Measurements from ENCODE around the gene IL18.
A peak's percentile ranks its signal among the peaks of the same experiment; 100 is the strongest.

IL18 gene

DNA sequence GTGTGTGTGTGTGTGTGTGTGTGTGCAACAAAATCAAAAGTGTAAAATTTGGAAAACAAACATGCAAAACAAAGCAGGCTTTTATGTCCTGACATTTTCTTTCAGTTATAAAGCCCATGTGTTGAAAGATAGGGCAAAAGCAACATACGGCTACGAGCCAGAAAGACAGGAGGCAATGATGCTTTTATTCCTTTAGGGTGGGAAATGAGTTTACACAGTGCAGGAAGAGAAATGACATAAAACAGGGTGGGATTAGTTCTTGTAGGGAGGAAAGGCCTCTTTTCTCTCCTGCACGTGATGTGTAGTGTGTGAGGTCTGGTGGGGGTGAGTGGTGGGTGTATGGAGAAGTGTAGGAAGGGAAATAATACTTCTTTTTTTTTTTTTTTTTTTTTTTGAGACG, 29.4 kb downstream of the IL18 start:
- ATAC-seq (ENCODE audit: insufficient read depth, low read depth) (no peak), DNase-seq (no peak)
- no peaks in the 10 kb centered on the region for H3K27me3 ChIP-seq (ENCODE audit: insufficient read depth, low read length, poor library complexity)
- no peaks in the 10 kb centered on the region for H3K9me3 ChIP-seq (ENCODE audit: insufficient read depth, low read length, severe bottlenecking)
- no peak overlapping the region for H3K27ac ChIP-seq (ENCODE audit: low read length)
- H3K4me2 ChIP-seq (ENCODE audit: insufficient read depth, low read length), result no peak overlapping the region
- H3K79me2 ChIP-seq (ENCODE audit: insufficient read depth, low read length), result no peaks in the 10 kb centered on the region
- H3K36me3 ChIP-seq (ENCODE audit: insufficient read depth, low read length), result no peaks in the 10 kb centered on the region
- H3K4me3 ChIP-seq (ENCODE audit: low read depth in 1 of 2, low read length in 2 of 2), result no peak overlapping the region
- H4K20me1 ChIP-seq (ENCODE audit: insufficient read depth, low read length), result no peaks in the 10 kb centered on the region
- TF ChIP-seq EZH2 (IDR thresholded peaks at IDR 0.05; ENCODE audit: borderline replicate concordance, low read depth, low read length, severe bottlenecking), result no peak
- no peak overlapping the region for H3K9ac ChIP-seq (ENCODE audit: low read depth, low read length)
- H3K4me1 ChIP-seq (ENCODE audit: insufficient read depth, low read length), result no peaks in the 10 kb centered on the region
- H2AFZ ChIP-seq (ENCODE audit: low read depth, low read length), result no peak overlapping the region

DNA sequence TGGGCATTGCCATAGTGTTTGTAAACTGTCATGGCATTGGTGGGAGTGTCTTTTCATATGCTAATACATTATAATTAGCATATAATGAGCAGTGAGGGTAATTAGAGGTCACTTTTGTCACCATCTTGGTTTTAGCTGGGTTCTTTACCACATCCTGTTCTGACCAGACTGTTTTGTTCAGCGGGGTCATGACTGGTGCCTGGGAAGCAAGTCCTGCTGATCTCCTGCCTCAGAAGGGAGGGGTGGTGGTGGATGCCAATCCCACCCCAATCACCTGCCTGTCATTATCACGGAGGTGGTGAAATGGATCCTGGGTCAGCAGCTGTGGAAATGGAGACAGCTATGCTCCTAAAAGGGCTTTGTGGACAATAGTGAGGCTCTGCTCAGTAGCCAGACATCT, 31.2 kb downstream of the IL18 start:
- no peaks in the 10 kb centered on the region for H3K79me2 ChIP-seq (ENCODE audit: insufficient read depth, low read length)
- no peak overlapping the region for H3K4me2 ChIP-seq (ENCODE audit: insufficient read depth, low read length)
- no peak for ATAC-seq (ENCODE audit: insufficient read depth, low read depth)

DNA sequence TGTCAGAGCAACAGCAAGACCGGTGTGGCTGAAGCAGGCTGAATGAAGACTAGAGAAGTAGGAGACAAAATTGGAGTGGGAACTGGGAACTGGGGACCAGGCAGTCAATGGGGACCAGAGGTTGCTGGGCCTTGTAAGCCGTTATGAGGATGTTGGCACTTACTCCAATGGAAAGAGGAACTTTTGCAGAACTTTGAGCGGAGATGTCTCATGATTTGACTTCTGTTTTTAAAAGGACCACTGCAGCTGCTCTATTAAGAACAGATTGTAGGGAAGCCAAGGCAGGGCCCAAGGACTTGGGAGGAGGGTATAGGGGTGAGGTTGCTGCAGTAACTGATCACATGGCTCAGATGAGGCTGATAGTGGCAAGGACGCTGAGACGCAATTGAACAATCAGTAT, 34.2 kb downstream of the IL18 start:
- no peak for DNase-seq
- ATAC-seq (ENCODE audit: insufficient read depth, low read depth), result no peak
- no peak overlapping the region for H3K4me2 ChIP-seq (ENCODE audit: insufficient read depth, low read length)

More for the DNA sequence above, 31.2 kb downstream of the IL18 start:
- Histone ChIP-seq H3K9ac (ENCODE audit: low read depth, low read length) (no peak overlapping the region), H3K4me1 (ENCODE audit: insufficient read depth, low read length) (no peaks in the 10 kb centered on the region), H3K27ac (ENCODE audit: low read length) (no peak overlapping the region), H3K36me3 (ENCODE audit: insufficient read depth, low read length) (no peaks in the 10 kb centered on the region), H4K20me1 (ENCODE audit: insufficient read depth, low read length) (no peaks in the 10 kb centered on the region), H3K27me3 (ENCODE audit: insufficient read depth, low read length, poor library complexity) (no peaks in the 10 kb centered on the region), H3K9me3 (ENCODE audit: insufficient read depth, low read length, severe bottlenecking) (no peaks in the 10 kb centered on the region), H3K4me3 (ENCODE audit: low read depth in 1 of 2, low read length in 2 of 2) (no peak overlapping the region), H2AFZ (ENCODE audit: low read depth, low read length) (no peak overlapping the region)
- no peak for DNase-seq
- TF ChIP-seq EZH2 (IDR thresholded peaks at IDR 0.05; ENCODE audit: borderline replicate concordance, low read depth, low read length, severe bottlenecking), result no peak
- TF ChIP-seq, protein P1, sequence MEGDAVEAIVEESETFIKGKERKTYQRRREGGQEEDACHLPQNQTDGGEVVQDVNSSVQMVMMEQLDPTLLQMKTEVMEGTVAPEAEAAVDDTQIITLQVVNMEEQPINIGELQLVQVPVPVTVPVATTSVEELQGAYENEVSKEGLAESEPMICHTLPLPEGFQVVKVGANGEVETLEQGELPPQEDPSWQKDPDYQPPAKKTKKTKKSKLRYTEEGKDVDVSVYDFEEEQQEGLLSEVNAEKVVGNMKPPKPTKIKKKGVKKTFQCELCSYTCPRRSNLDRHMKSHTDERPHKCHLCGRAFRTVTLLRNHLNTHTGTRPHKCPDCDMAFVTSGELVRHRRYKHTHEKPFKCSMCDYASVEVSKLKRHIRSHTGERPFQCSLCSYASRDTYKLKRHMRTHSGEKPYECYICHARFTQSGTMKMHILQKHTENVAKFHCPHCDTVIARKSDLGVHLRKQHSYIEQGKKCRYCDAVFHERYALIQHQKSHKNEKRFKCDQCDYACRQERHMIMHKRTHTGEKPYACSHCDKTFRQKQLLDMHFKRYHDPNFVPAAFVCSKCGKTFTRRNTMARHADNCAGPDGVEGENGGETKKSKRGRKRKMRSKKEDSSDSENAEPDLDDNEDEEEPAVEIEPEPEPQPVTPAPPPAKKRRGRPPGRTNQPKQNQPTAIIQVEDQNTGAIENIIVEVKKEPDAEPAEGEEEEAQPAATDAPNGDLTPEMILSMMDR (IDR thresholded peaks at IDR 0.05; ENCODE audit: borderline replicate concordance, extremely low read depth, low read length, poor library complexity, severe bottlenecking), result no peak

DNA sequence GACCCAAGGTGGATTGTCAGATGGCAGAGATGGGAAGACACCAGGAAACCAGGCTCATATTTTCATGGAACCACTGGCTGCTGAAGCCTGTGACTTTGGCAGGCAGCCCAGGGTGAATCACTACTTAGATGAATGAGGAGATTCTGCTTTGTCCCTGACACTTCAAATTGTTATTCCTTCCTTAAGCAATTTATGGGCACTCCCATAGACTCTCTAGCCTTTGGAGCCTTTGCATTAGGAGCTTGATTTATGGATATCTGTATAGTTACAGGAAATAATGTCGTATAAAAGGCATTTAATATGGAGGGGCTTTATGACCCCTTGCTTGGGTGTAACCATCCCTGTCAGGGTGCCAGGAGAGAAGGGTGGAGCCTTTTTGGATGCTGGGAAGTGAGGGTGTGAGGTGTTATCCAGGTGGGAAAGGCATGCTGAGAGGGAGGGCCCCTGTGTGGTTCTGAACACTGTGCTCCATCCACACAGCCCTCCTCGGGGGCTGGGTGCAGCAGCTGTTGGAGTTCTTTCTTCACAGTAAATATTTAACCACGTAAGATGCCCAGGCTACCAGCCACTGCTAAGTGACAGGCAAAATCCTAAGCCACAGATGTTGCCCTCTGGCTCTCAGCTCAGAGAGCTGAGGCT, 35.3 kb downstream of the IL18 start:
- ATAC-seq (ENCODE audit: insufficient read depth, low read depth) (peak; percentile 29; the same call in 1 of the 3 replicates), DNase-seq (no peak)
- TF ChIP-seq EZH2 (IDR thresholded peaks at IDR 0.05; ENCODE audit: borderline replicate concordance, low read depth, low read length, severe bottlenecking), result no peak
- TF ChIP-seq, protein P1 (IDR thresholded peaks at IDR 0.05; ENCODE audit: borderline replicate concordance, extremely low read depth, low read length, poor library complexity, severe bottlenecking), result no peak
- Histone ChIP-seq H3K4me3 (ENCODE audit: low read depth in 1 of 2, low read length in 2 of 2) (no peak overlapping the region), H3K36me3 (ENCODE audit: insufficient read depth, low read length) (no peaks in the 10 kb centered on the region), H3K9ac (ENCODE audit: low read depth, low read length) (no peak overlapping the region), H3K27ac (ENCODE audit: low read length) (no peak overlapping the region), H2AFZ (ENCODE audit: low read depth, low read length) (no peak overlapping the region), H3K79me2 (ENCODE audit: insufficient read depth, low read length) (no peaks in the 10 kb centered on the region), H3K27me3 (ENCODE audit: insufficient read depth, low read length, poor library complexity) (no peaks in the 10 kb centered on the region), H3K9me3 (ENCODE audit: insufficient read depth, low read length, severe bottlenecking) (no peaks in the 10 kb centered on the region), H4K20me1 (ENCODE audit: insufficient read depth, low read length) (no peaks in the 10 kb centered on the region), H3K4me2 (ENCODE audit: insufficient read depth, low read length) (no peak overlapping the region), H3K4me1 (ENCODE audit: insufficient read depth, low read length) (no peaks in the 10 kb centered on the region)

More for the DNA sequence above, 34.2 kb downstream of the IL18 start:
- H3K9me3 ChIP-seq (ENCODE audit: insufficient read depth, low read length, severe bottlenecking), result no peaks in the 10 kb centered on the region
- no peak overlapping the region for H3K9ac ChIP-seq (ENCODE audit: low read depth, low read length)
- H3K4me1 ChIP-seq (ENCODE audit: insufficient read depth, low read length), result no peaks in the 10 kb centered on the region
- H3K27me3 ChIP-seq (ENCODE audit: insufficient read depth, low read length, poor library complexity), result no peaks in the 10 kb centered on the region
- H3K79me2 ChIP-seq (ENCODE audit: insufficient read depth, low read length), result no peaks in the 10 kb centered on the region
- H3K36me3 ChIP-seq (ENCODE audit: insufficient read depth, low read length), result no peaks in the 10 kb centered on the region
- H3K4me3 ChIP-seq (ENCODE audit: low read depth in 1 of 2, low read length in 2 of 2), result no peak overlapping the region
- no peak overlapping the region for H3K27ac ChIP-seq (ENCODE audit: low read length)
- H4K20me1 ChIP-seq (ENCODE audit: insufficient read depth, low read length), result no peaks in the 10 kb centered on the region
- no peak overlapping the region for H2AFZ ChIP-seq (ENCODE audit: low read depth, low read length)
- TF ChIP-seq, protein P1 (IDR thresholded peaks at IDR 0.05; ENCODE audit: borderline replicate concordance, extremely low read depth, low read length, poor library complexity, severe bottlenecking), result no peak
- TF ChIP-seq EZH2 (IDR thresholded peaks at IDR 0.05; ENCODE audit: borderline replicate concordance, low read depth, low read length, severe bottlenecking), result no peak

Measured in DND-41 (cell line).